Activated T-cell treated with anti-CD3 and anti-CD28 coated beads, Interleukin-2, amount 50 U/mL, for 24 hours (primary cell): Measurements from ENCODE around the gene LYPD6.

ENCODE experiments used
- DNase-seq: peaks from one replicate; pipeline ENCODE4 v3.0.0-alpha.2; 2020
- H3K27ac Mint-ChIP-seq: 2 replicates; pipeline ENCODE4 v1.8.0; 2020; ENCODE audit warnings: mild to moderate bottlenecking, mixed read lengths
- H3K27me3 Mint-ChIP-seq: 2 replicates; pipeline ENCODE4 v1.8.0; 2020; ENCODE audit warnings: mixed read lengths
- H3K36me3 Mint-ChIP-seq: 2 replicates; pipeline ENCODE4 v1.8.0; 2020; ENCODE audit warnings: low read depth, mixed read lengths
- H3K4me1 Mint-ChIP-seq: 2 replicates; pipeline ENCODE4 v1.8.0; 2020; ENCODE audit warnings: low read depth, mixed read lengths
- H3K4me3 Mint-ChIP-seq: 2 replicates; pipeline ENCODE4 v1.8.0; 2020; ENCODE audit warnings: mild to moderate bottlenecking, moderate library complexity, mixed read lengths
- H3K9me3 Mint-ChIP-seq: 2 replicates; pipeline ENCODE4 v1.8.0; 2020; ENCODE audit warnings: mixed read lengths

LYPD6 gene

DNA sequence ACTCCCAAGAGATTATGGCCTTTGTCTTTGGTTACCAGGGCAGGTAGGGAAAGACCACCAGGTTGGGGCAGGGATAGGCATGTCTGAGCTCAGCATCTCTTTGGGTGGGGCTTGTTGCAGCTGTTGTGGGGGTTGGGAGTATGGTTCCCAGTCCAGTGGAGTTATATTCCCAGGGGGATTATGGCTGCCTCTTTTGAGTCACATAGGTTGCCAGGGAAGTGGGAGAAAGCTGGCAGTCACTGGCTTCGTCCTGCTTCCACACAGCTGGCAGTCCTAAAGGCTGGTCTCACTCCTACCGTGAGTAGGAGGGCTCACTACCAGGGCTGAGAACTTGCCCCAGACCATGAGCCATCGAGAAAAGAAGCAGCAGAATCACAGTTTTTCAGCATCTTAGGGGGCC lies 79.1 kb downstream of the LYPD6 start:
- Mint-ChIP-seq H3K9me3 (no peaks in the 10 kb centered on the region), H3K36me3 (no peaks in the 10 kb centered on the region), H3K27me3 (no peaks in the 10 kb centered on the region), H3K4me3 (no peak overlapping the region), H3K27ac (no peak overlapping the region), H3K4me1 (no peaks in the 10 kb centered on the region)
- DNase-seq, result no peak

DNA sequence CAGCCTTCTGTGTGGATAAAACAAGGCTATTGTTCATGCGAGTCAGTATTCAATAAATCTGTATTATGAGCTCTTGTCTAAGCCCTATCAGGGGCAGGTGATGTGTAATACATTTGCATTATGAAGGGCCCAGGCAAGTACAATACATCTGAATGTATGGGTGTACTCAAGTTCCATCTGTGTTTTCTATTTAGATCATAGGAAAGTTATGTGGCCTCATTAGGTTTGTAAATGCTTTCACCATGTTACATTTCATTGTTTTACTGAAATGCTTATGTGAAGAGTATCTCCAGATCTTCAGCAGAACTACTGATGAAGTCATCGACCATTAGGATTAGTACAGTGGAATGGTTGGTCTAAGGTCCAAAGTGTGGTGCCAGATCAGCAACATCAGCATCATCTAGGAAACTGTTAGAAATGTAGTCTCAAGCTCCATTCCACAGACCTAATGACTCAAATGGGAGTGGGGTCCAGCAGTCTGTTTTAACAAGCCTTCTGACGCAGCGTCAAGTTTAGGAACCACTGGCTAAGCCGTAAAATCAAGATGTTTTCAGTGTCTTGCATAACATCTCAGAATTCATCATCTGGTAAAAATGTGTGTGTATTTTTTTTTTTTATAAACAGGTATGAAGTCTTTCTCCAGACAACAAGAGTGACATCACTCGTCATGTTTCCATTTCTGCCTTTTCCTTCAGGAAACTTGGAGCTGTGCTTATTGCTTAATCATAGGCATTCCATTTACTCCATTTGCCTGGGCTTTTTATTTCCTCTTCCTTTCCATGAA lies 80.5 kb downstream of the LYPD6 start:
- Mint-ChIP-seq H3K4me3 (no peak overlapping the region), H3K4me1 (no peaks in the 10 kb centered on the region), H3K9me3 (no peaks in the 10 kb centered on the region), H3K36me3 (no peaks in the 10 kb centered on the region), H3K27me3 (no peaks in the 10 kb centered on the region), H3K27ac (no peak overlapping the region)
- DNase-seq, result no peak

GRCh38 chr2:149413487-149413886 lies 83.1 kb downstream of the LYPD6 start:
- no peak for DNase-seq

GRCh38 chr2:149415086-149415485 lies 84.7 kb downstream of the LYPD6 start:
- H3K36me3 Mint-ChIP-seq, result no peaks in the 10 kb centered on the region
- no peak for DNase-seq
- H3K4me1 Mint-ChIP-seq, result no peaks in the 10 kb centered on the region
- H3K4me3 Mint-ChIP-seq, result no peak overlapping the region
- no peak overlapping the region for H3K27ac Mint-ChIP-seq
- no peaks in the 10 kb centered on the region for H3K9me3 Mint-ChIP-seq
- H3K27me3 Mint-ChIP-seq, result no peaks in the 10 kb centered on the region

More at GRCh38 chr2:149413487-149413886, 83.1 kb downstream of the LYPD6 start:
- H3K27ac Mint-ChIP-seq, result no peak overlapping the region
- H3K4me3 Mint-ChIP-seq, result no peak overlapping the region
- H3K36me3 Mint-ChIP-seq, result no peaks in the 10 kb centered on the region
- no peaks in the 10 kb centered on the region for H3K4me1 Mint-ChIP-seq
- H3K27me3 Mint-ChIP-seq, result no peaks in the 10 kb centered on the region
- H3K9me3 Mint-ChIP-seq, result no peaks in the 10 kb centered on the region

DNA sequence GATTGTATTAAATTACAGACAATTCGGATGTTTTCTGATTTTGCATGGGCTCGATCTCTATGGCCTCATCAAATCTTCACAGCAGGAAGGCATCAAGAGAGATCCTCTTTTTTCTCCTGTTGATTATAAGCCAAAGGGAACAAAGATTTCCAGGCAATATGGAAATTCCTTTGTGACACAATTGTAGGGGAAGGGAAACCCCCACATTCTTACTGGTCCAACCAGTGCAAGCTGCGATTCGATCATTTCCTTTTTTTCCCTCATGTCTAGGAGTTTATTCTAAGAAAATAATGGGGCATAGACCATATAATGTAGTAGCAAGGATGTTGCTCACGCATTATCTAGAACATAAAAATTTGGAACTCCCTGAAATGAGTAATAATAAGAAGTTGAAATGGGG lies 87.7 kb downstream of the LYPD6 start:
- Mint-ChIP-seq H3K4me3 (no peak overlapping the region), H3K27me3 (peaks cover 2% of the 10 kb centered on the region), H3K9me3 (no peaks in the 10 kb centered on the region), H3K27ac (no peak overlapping the region), H3K36me3 (no peaks in the 10 kb centered on the region), H3K4me1 (no peaks in the 10 kb centered on the region)
- no peak for DNase-seq

DNA sequence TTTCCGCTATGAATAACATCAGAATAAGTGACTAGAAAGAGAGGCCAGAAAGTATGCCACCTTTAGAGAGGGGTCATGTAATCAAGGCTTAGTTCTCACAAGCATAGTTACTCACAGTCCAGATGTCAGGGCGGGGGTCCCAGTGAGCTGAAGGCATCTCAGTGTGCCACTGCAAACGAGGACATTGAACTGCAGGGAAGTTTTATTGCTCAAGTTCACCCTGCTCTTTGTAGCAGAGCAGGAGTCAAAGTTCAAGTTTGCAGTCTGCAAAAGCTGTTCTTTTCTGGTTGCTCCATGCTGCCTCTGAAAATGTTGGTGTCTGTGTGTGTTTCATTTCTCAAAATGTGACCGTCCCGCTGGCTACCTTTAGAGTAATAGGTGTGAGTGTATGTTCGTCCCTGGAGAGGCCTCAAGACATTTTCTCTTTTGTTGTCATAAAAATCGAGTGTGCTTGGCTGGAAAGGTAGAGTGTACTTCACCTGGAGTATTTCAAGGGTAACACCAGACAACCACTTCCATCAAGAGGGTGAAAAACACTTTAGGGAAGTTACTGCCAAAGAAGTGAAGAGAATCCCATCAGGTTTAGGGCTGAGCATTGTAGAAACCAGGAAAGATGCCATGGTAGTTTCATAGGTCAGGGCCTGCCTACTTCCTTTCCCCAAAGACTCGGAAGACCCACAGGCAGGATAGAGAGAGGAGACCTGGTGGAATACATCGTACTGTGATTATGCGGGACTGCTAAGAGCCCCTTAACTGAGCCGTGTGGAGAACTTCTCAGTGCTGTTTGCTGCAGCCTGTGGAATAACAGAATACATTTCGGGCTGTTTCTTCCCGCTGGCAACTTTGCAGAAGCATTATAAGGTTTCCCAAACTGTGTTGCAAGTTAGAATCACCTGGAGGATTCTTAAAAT lies 89.9 kb downstream of the LYPD6 start:
- H3K36me3 Mint-ChIP-seq, result no peaks in the 10 kb centered on the region
- no peaks in the 10 kb centered on the region for H3K4me1 Mint-ChIP-seq
- H3K9me3 Mint-ChIP-seq, result no peaks in the 10 kb centered on the region
- no peak overlapping the region for H3K4me3 Mint-ChIP-seq
- no peak for DNase-seq
- no peak overlapping the region for H3K27ac Mint-ChIP-seq
- H3K27me3 Mint-ChIP-seq, result peaks cover 19% of the 10 kb centered on the region

- Mint-ChIP-seq H3K4me3 (no peak overlapping the region), H3K4me1 (no peaks in the 10 kb centered on the region), H3K9me3 (no peaks in the 10 kb centered on the region), H3K27ac (no peak overlapping the region), H3K27me3 (peaks cover 25% of the 10 kb centered on the region), H3K36me3 (no peaks in the 10 kb centered on the region)
- DNase-seq, result no peak
Measured at GRCh38 chr2:149421791-149422190, 91.4 kb downstream of the LYPD6 start.

- DNase-seq, result no peak
Measured at GRCh38 chr2:149422337-149422990, 92.1 kb downstream of the LYPD6 start.

GRCh38 chr2:149422991-149423338 lies 92.6 kb downstream of the LYPD6 start:
- DNase-seq, result no peak
- Mint-ChIP-seq H3K4me1 (no peaks in the 10 kb centered on the region), H3K27me3 (peaks cover 28% of the 10 kb centered on the region), H3K9me3 (no peaks in the 10 kb centered on the region), H3K4me3 (no peak overlapping the region), H3K27ac (no peak overlapping the region), H3K36me3 (no peaks in the 10 kb centered on the region)

More at GRCh38 chr2:149422337-149422990, 92.1 kb downstream of the LYPD6 start:
- Mint-ChIP-seq H3K4me3 (no peak overlapping the region), H3K36me3 (no peaks in the 10 kb centered on the region), H3K27ac (no peak overlapping the region), H3K27me3 (peaks cover 28% of the 10 kb centered on the region), H3K4me1 (no peaks in the 10 kb centered on the region), H3K9me3 (no peaks in the 10 kb centered on the region)

GRCh38 chr2:149423630-149424029 lies 93.2 kb downstream of the LYPD6 start:
- Mint-ChIP-seq H3K4me1 (no peaks in the 10 kb centered on the region), H3K27me3 (peaks cover 28% of the 10 kb centered on the region), H3K9me3 (no peaks in the 10 kb centered on the region), H3K4me3 (no peak overlapping the region), H3K27ac (no peak overlapping the region), H3K36me3 (no peaks in the 10 kb centered on the region)
- DNase-seq, result no peak

DNA sequence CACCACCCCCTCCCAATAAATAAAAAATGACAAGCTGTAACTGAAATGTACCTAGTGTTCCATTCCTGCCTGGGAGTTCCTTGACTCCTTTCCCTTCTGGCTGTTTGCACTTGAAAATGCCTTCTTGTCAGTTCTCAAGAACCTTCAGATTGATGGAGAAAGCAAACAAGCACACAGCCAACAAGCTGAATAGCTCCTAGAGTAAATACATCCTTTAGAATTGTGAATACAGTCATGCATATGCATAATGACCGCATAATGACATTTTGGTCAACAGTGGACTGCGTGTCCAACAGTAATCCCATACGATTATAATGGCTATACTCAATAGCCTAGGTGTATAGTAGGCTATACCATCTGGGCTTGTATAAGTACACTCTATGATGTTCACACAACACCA lies 97.0 kb downstream of the LYPD6 start:
- Mint-ChIP-seq H3K9me3 (no peaks in the 10 kb centered on the region), H3K4me3 (no peak overlapping the region), H3K36me3 (no peaks in the 10 kb centered on the region), H3K27ac (no peak overlapping the region), H3K4me1 (no peaks in the 10 kb centered on the region), H3K27me3 (peaks cover 28% of the 10 kb centered on the region)
- no peak for DNase-seq

- DNase-seq, result no peak
- H3K36me3 Mint-ChIP-seq, result no peaks in the 10 kb centered on the region
- H3K4me3 Mint-ChIP-seq, result no peak overlapping the region
- peaks cover 19% of the 10 kb centered on the region for H3K27me3 Mint-ChIP-seq
- H3K27ac Mint-ChIP-seq, result no peak overlapping the region
- no peaks in the 10 kb centered on the region for H3K9me3 Mint-ChIP-seq
- no peaks in the 10 kb centered on the region for H3K4me1 Mint-ChIP-seq
Measured at GRCh38 chr2:149428783-149429182, 98.4 kb downstream of the LYPD6 start.

DNA sequence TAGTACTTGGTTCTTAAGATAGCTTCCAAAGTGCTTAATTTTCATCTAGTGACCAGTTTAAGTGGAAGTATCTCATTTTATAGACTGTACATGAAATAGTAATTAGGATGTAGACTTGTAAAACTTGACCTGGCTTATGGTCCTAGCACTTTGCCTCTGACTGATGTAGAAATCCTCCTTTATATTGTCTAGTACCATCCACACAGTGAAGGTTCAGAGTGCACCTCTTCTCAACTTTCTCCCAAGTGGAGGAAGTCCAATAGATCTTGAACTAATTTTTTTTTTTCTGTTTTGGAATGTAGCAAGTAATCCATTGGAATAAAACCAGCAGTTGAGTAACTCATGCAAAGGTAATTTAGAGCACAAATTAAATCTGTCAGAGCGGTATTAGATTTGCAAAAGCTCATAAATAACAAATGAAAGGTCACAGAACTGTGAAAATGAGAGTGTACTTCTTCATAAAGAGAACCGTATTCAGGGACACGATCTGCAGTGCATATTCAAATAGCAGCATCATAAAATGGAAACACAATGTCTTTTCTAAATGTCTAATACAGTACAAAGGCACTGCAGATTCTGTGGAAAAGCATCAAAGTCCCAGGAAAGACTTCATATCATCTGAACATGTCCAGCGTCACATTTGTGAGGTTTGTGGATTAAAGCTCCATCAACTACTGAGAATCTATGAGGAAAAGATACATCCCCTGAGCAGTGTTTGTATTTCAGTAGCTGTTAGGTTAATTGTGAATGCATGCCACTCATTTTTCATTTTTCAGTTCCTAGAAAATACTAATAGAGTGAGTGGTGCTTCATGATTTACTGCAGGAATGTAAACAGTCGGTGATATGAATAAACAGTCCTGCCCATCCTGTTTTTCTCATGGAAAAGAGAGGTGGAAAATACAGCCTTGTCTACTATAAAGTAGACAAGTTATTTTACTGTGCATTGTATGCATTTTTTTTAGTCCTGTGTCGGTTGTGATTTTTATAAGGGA lies 100.7 kb downstream of the LYPD6 start:
- no peak for DNase-seq
- no peaks in the 10 kb centered on the region for H3K36me3 Mint-ChIP-seq
- no peak overlapping the region for H3K27ac Mint-ChIP-seq
- no peak overlapping the region for H3K4me3 Mint-ChIP-seq
- peaks cover 13% of the 10 kb centered on the region for H3K27me3 Mint-ChIP-seq
- no peaks in the 10 kb centered on the region for H3K4me1 Mint-ChIP-seq
- H3K9me3 Mint-ChIP-seq, result no peaks in the 10 kb centered on the region
